KOPT-K1 (cell line): ENCODE data around the gene CHST12.
"Not testable (repeated sequence)": the region's sequence is repeated elsewhere in the genome, so short reads cannot be mapped to it uniquely, and the experiment has no call there.

ENCODE experiments used
- H3K27ac ChIP-seq: fragments of 200-600 bp; sonication (generic); 2 replicates; pipeline ENCODE4 v1.5.1; 2016; ENCODE audit warnings: antibody characterized with exemption, mild to moderate bottlenecking, low read depth, low read length; ENCODE audit not compliant: poor library complexity, severe bottlenecking
- H3K36me3 ChIP-seq: fragments of 200-600 bp; sonication (generic); 2 replicates; pipeline ENCODE4 v1.5.1; 2017; ENCODE audit warnings: antibody characterized with exemption, mild to moderate bottlenecking, low read length, moderate library complexity; ENCODE audit not compliant: insufficient read depth
- H3K9me3 ChIP-seq: fragments of 200-600 bp; sonication (generic); 2 replicates; pipeline ENCODE4 v1.5.1; 2017; ENCODE audit warnings: antibody characterized with exemption, low read length, mild to moderate bottlenecking; ENCODE audit not compliant: insufficient read depth, poor library complexity, severe bottlenecking

The CHST12 gene

DNA sequence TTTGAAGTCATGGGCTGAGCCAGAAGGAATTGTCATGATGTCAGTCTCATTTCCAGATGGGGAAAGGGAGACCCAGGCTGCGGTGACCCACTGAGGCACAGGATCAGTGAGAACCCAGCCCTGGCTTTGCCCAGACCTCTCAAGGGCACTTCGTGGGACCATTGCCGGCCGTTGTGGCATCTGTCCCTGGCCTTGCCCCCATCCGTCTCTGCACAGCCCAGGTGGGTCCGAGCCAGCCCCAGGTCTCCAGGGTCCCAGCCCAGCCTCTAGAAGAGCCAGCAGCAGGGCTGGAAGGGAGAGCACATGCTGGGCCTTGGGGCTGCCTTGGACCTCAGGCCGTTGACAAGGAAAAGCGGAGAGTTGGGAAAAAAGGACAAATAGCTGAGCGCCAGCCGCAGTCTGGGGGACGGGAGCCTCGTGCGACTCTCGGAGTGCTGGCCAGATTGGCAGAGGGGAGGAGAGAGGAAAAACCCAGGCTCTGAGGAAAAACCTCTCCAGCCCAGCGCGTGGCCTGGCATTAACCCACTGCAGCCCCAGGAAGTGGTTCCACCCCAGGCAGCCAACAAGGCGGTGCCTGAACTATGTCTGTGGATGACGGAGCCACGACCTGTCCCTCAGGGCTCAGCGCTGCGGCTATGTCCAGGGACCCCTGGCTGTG, 42.6 kb downstream of the CHST12 start:
- H3K36me3 ChIP-seq, result peaks cover 59% of the 10 kb centered on the region
- H3K9me3 ChIP-seq, result no peaks in the 10 kb centered on the region
- no peak overlapping the region for H3K27ac ChIP-seq

DNA sequence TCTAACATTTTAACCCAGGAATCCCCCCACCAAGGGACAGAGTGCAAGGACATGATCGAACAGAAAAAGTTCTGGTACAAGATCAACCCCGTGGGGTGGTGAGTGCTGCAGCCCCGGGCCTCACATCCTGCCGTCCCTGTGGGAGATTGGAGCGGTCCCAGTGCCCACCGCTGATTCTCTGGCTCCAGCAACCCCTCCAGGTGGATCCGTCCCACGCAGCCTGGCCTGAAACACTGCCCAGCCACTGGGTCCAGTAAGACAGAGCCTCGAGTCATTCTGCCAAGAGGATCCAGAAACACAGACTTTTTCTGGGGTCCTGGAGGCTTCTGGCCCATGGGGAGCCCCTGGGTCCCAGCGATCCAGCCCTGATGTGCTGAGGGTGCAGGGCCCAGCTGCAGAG, 43.3 kb downstream of the CHST12 start:
- Histone ChIP-seq H3K9me3 (no peaks in the 10 kb centered on the region), H3K36me3 (peaks cover 53% of the 10 kb centered on the region), H3K27ac (no peak overlapping the region)

DNA sequence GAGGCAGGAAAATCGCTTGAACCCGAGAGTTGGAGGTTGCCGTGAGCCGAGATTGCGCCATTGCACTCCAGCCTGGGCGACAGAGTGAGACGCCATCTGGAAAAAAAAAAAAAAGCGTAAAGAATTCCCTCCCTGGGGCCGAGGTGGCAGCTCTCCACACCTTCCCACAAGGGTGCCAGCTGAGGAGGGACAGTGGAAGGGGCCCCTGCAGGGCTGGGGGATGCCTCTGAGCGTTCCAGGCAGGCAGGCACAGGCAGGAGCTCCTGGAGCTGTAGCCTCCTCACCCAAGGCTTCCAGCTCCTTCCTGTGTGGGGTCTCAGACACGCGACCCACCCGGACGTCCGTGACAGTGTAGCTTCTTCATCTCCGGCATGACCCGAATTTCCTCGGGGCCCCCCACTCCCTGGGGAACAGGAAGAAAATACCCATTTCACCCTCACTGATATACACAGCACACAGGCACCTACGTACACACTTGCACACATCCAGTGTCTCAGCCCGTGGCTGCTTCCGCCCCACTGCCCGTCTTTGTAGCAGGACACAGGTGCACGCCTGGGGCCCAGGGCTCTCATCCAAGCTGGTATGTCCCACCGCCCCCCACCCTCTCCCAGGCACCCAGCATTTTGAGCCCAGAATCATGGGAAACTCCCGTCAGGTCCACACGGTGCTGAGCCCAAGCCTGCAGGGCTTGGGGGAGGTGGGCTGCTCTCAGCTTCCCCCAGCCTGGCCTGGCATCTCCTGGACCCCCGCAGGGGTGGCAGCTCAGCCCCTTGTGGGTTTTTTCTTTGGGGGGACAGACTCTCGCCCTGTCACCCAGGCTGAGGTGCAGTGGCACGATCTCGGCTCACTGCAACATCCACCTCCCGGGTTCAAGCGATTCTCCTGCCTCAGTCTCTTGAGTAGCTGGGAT, 47.0 kb downstream of the CHST12 start:
- Histone ChIP-seq H3K36me3 (peaks cover 18% of the 10 kb centered on the region), H3K9me3 (no peaks in the 10 kb centered on the region), H3K27ac (no peak overlapping the region)

DNA sequence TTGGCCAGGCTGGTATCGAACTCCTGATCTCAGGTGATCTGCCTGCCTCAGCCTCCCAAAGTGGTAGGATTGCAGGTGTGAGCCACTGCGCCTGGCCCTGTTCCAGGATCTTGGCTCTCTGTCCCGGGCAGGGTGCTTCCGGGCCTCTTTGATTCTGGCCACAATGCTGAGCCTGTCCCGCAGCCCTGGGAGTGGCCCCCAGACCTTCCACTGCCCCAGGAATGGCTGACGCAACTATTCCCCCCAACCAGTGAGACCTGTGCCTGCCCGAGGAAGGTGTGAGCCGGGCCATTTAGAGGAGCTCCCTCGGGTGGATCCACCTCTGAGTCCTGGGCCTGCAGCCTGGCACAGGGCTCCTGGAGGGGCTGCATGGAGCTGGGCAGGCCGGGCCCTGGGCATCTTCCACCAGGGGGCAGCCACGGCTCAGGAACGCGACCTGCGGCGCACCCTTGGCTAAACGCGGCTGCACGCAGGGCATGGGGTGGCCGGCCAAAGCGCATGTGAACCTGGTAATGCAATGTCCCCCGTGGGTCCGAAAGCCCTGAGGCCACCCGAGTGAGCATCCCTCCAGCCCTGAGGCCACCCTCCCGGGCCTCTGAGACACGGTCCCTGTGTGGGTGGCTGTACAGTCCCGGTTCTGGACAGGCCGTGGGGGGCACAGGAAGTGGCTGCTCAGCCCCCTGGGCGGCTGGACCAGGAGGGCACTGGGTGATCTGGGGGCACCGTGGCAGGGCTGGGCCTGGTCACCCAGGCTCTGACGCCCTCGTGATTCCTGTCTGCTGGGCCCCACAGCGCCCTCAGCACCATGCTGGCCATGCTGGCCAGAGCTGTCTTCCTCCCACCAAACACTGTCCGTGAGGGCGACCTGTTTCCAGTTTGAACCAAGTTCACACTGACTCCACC, 48.0 kb downstream of the CHST12 start:
- Histone ChIP-seq H3K36me3 (peaks cover 9% of the 10 kb centered on the region), H3K27ac (no peak overlapping the region), H3K9me3 (no peaks in the 10 kb centered on the region)

DNA sequence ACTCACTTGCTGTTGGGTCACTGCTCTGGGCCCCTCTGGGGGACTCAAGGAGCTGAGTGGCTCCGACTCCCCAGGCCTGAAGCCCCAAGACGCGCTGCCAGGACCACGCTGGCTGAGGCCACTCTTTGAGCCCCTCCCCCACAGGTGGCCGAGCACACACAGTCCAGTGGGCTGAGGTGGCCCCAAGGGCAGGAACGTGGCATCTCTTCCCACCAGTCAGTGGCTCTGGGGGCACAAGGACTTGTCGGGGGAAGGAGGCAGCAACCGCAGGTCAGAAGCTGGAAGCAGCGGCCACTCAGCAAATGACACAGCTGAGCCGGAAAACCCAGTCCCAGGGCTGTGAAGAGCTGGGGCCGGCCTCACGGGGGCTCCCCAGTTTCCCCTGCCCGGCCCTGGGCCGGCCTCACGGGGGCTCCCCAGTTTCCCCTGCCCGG, 48.7 kb downstream of the CHST12 start:
- Histone ChIP-seq H3K9me3 (no peaks in the 10 kb centered on the region), H3K27ac (no peak overlapping the region), H3K36me3 (peaks cover 2% of the 10 kb centered on the region)

DNA sequence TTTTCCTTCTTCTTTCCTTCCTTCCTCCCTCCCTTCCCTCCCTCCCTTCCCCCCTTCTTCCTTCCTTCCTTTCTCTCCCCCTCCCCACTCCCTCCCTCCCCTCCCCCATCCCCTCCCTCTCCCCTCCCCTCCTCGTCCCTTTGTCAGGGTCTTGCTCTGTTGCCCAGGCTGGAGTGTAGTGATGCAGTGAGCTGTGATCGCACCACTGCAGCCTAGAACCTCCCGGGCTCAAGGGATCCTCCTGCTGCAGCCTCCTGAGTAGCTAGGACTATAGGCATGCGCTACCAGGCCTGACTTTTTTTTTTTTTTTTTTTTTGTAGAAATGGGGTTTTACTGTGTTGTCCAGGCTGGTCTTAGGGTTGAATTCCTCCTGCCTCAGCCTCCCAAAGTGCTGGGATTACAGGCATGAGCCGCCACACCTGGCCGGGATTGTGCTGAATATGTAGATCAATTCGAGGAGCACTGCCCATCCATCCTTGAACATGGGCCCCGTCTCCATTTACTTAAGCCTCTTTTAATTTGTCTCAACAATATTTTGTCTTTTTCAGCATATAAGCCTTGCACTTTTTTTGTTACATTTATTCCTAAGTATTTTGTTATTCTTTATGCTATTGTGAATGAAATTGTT, 49.3 kb downstream of the CHST12 start:
- Histone ChIP-seq H3K9me3 (no peaks in the 10 kb centered on the region), H3K36me3 (no peaks in the 10 kb centered on the region), H3K27ac (no peak overlapping the region)

DNA sequence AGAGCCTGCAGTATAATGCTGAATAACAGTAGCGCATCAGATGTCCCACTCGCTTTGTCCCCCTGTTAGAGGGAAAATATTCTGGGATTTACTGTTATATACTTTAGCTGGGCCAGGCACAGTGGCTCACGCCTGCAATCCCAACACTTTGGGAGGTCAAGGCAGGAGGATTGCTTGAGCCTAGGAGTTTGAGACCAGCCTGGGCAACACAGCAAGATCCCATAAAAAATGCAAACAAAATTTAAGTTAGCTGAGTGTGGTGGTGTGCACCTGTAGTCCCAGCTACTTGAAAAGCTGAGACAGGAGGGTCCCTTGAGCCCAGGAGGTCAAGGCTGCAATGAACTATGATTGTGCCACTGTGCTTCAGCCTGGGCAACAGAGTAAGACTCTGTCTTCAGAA, 50.4 kb downstream of the CHST12 start:
- H3K9me3 ChIP-seq, H3K36me3 ChIP-seq, H3K27ac ChIP-seq: not testable (repeated sequence)

DNA sequence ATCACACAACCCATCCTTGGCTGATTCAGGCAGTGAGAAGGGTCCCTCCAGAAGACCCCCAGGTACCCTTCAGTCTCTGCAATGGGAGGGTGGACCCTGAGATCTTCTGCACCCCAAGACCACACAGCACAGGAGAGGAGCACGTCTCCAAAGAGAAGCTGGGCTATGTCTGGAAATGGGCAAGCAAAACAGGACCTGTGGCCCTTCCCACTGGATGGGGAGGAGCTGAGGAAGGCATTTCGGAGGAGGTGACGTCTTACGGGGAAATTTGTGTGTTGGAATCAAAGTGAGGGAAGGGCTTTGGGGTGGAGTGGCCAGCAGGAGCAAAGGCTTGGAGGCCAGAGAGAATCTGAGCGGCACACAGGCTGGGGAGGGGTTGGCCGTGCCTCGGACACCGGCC, 56.3 kb downstream of the CHST12 start:
- H3K9me3 ChIP-seq, result no peaks in the 10 kb centered on the region
- no peak overlapping the region for H3K27ac ChIP-seq
- no peaks in the 10 kb centered on the region for H3K36me3 ChIP-seq

DNA sequence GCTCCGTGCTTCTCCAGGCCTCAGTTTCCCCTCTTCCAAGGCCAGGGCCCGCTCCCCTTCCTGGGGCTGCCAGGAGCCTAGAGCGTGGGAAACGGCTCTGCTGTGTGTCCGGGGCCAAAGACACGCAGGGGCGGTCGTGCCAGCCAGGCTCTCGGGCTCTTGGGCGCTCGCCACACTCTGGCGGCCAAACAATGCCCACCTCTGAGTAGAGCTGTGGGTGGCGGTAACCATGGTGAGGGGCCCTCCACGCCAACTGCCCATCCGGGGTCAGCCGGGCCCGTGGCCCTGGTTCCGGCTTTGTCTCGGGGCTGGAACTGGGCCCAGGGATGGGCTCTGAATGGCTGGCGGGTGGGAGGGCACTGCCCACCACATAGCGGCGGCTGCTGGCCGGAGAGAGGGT, 56.8 kb downstream of the CHST12 start:
- no peak overlapping the region for H3K27ac ChIP-seq

DNA sequence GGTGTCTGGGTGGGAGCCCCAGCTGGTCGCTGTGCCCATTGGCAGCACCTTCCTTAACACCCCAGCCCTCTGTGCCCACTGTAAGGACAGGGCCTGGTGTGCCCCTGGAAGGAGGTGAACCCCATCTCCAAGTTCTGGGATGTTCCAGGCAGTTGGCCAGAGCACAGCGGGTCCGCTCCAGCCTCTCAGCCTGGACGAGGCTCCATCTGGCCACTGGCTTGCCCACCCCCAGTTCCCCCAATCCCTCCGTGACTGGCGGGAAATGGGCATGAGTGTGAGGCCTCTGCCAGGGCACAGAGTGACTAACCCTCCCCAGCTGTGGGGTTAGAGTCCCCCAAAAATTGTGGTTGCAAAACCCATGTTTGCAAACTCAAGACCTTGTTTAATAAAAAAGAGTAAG, 57.2 kb downstream of the CHST12 start:
- H3K27ac ChIP-seq, result no peak overlapping the region
- H3K36me3 ChIP-seq, result no peaks in the 10 kb centered on the region
- no peaks in the 10 kb centered on the region for H3K9me3 ChIP-seq

More for the DNA sequence above, 56.8 kb downstream of the CHST12 start:
- Histone ChIP-seq H3K36me3 (no peaks in the 10 kb centered on the region), H3K9me3 (no peaks in the 10 kb centered on the region)

DNA sequence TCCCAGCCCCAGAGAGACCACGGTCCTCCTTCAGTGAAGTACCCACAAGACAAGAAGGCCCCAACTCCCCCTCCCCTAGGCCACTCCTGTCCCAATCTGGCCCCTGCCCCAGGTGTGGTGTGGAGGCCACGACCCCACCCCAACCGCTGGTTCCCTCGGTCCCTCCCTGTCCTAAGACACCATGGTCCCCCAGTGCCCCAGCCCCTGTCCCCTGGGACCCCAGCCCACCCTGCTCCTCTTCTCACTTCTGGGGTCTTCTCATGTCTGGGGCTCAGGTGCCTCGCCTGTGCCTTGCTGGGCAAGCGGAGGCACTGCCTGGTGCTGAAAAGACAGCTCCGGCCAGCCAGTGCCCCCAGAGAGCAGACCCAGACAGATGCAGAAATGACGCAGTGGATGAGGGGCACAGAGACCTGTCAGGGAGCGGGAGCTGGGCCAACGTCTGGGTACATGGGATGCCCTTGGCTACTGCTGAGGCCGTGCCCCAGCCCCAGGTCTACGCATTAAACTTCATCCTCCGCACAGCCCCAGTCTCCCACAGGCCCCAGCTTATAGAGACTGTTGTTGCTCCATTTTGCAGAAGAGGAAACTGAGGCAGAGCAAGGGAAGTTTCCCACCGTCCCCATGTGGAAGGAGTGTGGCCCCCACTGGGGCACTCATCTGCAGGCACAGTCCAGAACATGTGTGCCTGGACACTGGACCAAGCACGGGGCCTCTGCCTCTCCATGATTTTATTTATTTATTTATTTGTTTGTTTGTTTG, 58.0 kb downstream of the CHST12 start:
- no peak overlapping the region for H3K27ac ChIP-seq
- no peaks in the 10 kb centered on the region for H3K9me3 ChIP-seq
- no peaks in the 10 kb centered on the region for H3K36me3 ChIP-seq

DNA sequence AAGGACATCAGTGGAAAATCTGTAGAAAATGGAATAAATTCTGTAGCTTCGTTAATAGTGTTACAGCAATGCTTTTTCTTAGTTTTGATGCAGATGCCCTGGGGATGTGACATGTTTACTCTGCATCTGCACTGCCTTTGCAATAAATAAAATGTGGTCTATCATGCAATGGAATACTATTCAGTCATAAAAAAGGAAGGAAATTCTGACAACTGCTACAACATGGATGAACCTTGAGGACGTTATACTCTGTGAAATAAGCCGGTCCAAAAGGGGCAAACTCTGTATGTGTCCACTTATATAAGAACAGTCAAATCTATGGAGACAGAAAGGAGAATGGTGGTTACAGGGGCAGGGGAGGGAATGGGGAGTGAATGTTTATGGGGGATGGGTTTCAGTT, 59.3 kb downstream of the CHST12 start:
- no peak overlapping the region for H3K27ac ChIP-seq
- no peaks in the 10 kb centered on the region for H3K9me3 ChIP-seq
- H3K36me3 ChIP-seq, result no peaks in the 10 kb centered on the region

DNA sequence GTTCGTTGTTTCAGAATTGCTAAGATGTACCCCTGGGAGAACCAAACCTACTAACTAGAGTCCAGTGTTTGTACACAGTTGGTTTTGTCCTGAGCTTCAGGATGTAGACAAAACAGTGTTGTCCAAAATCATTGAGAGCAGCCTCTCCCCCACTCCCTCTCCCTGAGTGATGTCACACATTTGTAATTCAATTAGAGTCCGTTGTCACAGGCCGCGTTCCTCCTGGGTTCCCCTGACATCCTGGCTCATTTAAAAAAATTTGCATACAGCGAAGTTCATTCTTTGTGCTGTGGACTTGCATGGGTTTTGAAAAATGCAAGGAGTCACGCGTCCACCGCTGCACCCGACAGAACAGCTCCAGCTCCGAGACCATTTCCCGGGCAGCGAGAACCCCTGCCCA, 62.5 kb downstream of the CHST12 start:
- no peaks in the 10 kb centered on the region for H3K9me3 ChIP-seq
- H3K36me3 ChIP-seq, result no peaks in the 10 kb centered on the region
- H3K27ac ChIP-seq, result no peak overlapping the region

DNA sequence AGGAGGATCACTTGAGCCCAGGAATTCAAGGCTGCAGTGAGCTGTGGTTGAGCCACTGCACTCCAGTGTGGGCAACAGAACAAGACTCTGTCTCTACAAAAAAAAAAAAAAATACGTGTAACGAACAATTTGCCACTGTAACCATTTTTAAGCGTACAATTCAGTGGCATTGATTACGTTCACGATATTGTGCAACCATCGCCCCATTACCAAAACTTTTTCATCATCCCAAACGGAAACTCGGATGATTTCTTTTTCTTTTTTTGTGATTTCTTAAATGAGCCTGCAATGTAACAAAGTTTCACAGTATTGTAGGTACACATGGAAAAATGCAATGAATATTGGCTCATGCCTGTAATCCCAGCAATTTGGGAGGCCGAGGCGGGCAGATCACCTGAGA, 63.3 kb downstream of the CHST12 start:
- Histone ChIP-seq H3K36me3 (no peaks in the 10 kb centered on the region), H3K9me3 (no peaks in the 10 kb centered on the region), H3K27ac (no peak overlapping the region)
